Measurements from ENCODE around the gene CCNE1. TPM values are rescaled to one million over a fixed set of nuclear protein-coding genes. Genes with fewer than 3 reads are reported as not detected.

The CCNE1 gene
- total and polyA plus RNA-seq, 10 of the 15 experiments (the other 5 are each of a cell fraction or from before 2014, with no cell fraction given), result 6.3 to 44.2 (median 35.8) TPM

DNA sequence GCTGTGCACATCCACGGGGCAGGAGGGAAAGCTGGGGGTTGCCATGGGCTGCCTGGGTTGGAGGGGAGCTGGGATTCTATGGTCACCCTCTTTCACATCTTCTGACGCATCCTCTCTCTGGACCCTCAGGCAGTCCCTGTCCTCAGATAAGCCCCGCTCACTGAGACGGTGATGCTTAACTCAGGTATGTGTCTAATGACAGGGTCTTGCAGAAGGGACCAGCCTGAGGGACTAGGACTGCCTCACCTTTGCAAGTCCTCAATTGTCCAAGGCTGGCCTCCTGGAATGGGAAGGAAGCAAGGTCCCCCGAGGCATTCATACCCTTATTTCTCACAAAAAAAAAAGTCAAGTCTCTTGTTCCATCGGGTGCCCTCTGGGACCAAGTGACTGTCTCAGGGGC lies 37.7 kb upstream of the CCNE1 start:
- intact Hi-C loops (cut with micrococcal nuclease; ENCODE audit: unreplicated experiment), result loop anchor here (5.0 to 10.0 kb wide), 2 partner anchors 78 to 881 kb away; no protein-coding TSS in a partner anchor
- in situ Hi-C loops (cut with MboI), result loop anchor here (5.0 kb wide), 1 partner anchor 98 kb away; no protein-coding TSS in a partner anchor
- H3K9me3 ChIP-seq (replicated peaks; ENCODE audit: control insufficient read depth, insufficient read depth, low read length), result no peaks in the 10 kb centered on the region
- no TSS peak for BruUV-seq (replicated peaks)
- CTCF ChIA-PET, result interaction anchor here (0.8 kb wide), 1 partner anchor 14 kb away, joined by 5 read pairs; no protein-coding TSS in a partner anchor
- FAIRE-seq (no peak), ATAC-seq (no peak), DNase-seq (ENCODE audit: low read depth, low spot score) (no peak)
- H4K20me1 ChIP-seq (ENCODE audit: control insufficient read depth, insufficient read depth), result no peaks in the 10 kb centered on the region
- H2AFZ ChIP-seq (ENCODE audit: control insufficient read depth, low read depth, low read length), result no peak overlapping the region
- no peaks in the 10 kb centered on the region for H3K79me2 ChIP-seq (ENCODE audit: control insufficient read depth, insufficient read depth, low read length)
- POLR2A ChIA-PET, result no interaction called here
- RAD21 ChIA-PET (ENCODE audit: unreplicated experiment), result no interaction called here
- no peaks in the 10 kb centered on the region for H3K27me3 ChIP-seq (replicated peaks in 1 of 2; ENCODE audit: control insufficient read depth in 2 of 2, insufficient read depth in 2 of 2, low read length in 1 of 2)
- H3K9ac ChIP-seq (ENCODE audit: control insufficient read depth, insufficient read depth, low read length), result no peak overlapping the region
- TF ChIP-seq STAT1 (conservative IDR thresholded peaks at IDR 0.05) (no peak), BMI1 (IDR thresholded peaks at IDR 0.05; ENCODE audit: borderline replicate concordance) (no peak), SIN3A (IDR thresholded peaks at IDR 0.05; ENCODE audit: low read depth, low read length) (no peak)
- TF ChIP-seq, protein P1, sequence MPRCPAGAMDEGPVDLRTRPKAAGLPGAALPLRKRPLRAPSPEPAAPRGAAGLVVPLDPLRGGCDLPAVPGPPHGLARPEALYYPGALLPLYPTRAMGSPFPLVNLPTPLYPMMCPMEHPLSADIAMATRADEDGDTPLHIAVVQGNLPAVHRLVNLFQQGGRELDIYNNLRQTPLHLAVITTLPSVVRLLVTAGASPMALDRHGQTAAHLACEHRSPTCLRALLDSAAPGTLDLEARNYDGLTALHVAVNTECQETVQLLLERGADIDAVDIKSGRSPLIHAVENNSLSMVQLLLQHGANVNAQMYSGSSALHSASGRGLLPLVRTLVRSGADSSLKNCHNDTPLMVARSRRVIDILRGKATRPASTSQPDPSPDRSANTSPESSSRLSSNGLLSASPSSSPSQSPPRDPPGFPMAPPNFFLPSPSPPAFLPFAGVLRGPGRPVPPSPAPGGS (IDR thresholded peaks at IDR 0.05; ENCODE audit: borderline replicate concordance, insufficient read depth, low read depth, low read length, poor library complexity, severe bottlenecking), result no peak
- SMC1A ChIA-PET (ENCODE audit: uncharacterized antibody, unreplicated experiment), result no interaction called here
- no peaks in the 10 kb centered on the region for H3K4me1 ChIP-seq (ENCODE audit: control insufficient read depth, insufficient read depth, low read length)
- H3K4me3 ChIP-seq, result no peak overlapping the region
- no peak overlapping the region for H3K4me2 ChIP-seq (ENCODE audit: control insufficient read depth, insufficient read depth)
- H3K27ac ChIP-seq (ENCODE audit: control insufficient read depth, insufficient read depth), result no peak overlapping the region
- 48% methylated on average over 6 of the region's 6 CpGs for WGBS (ENCODE audit: insufficient coverage, insufficient replicate concordance, low lambda C conversion rate, missing lambda C conversion rate)
- H3K36me3 ChIP-seq (ENCODE audit: control insufficient read depth in 2 of 2, insufficient read depth in 2 of 2, low read length in 1 of 2), result no peaks in the 10 kb centered on the region

- intact Hi-C loops (cut with micrococcal nuclease; ENCODE audit: unreplicated experiment) (loop anchor here (10.0 kb wide), 1 partner anchor 877 kb away; no protein-coding TSS in a partner anchor), in situ Hi-C loops (cut with MboI) (no loop called here)
- no peaks in the 10 kb centered on the region for H3K36me3 ChIP-seq (ENCODE audit: control insufficient read depth in 2 of 2, insufficient read depth in 2 of 2, low read length in 1 of 2)
- H3K4me1 ChIP-seq (ENCODE audit: control insufficient read depth, insufficient read depth, low read length), result no peaks in the 10 kb centered on the region
- no peak overlapping the region for H3K27ac ChIP-seq (ENCODE audit: control insufficient read depth, insufficient read depth)
- H4K20me1 ChIP-seq (ENCODE audit: control insufficient read depth, insufficient read depth), result no peaks in the 10 kb centered on the region
- 49% methylated on average over 6 of the region's 6 CpGs for WGBS (ENCODE audit: insufficient coverage, insufficient replicate concordance, low lambda C conversion rate, missing lambda C conversion rate)
- ChIA-PET CTCF (interaction anchor here (0.6 to 2.3 kb wide), 4 partner anchors 16 to 97 kb away, joined by 3 to 11 read pairs (median 5); no protein-coding TSS in a partner anchor), SMC1A (ENCODE audit: uncharacterized antibody, unreplicated experiment) (interaction anchor here (0.6 kb wide), 1 partner anchor 517 kb away, joined by 3 read pairs; no protein-coding TSS in a partner anchor), POLR2A (no interaction called here), RAD21 (ENCODE audit: unreplicated experiment) (interaction anchor here (0.9 kb wide), 1 partner anchor 98 kb away, joined by 3 read pairs; no protein-coding TSS in a partner anchor)
- H3K27me3 ChIP-seq (replicated peaks in 1 of 2; ENCODE audit: control insufficient read depth in 2 of 2, insufficient read depth in 2 of 2, low read length in 1 of 2), result no peaks in the 10 kb centered on the region
- no peak overlapping the region for H3K4me2 ChIP-seq (ENCODE audit: control insufficient read depth, insufficient read depth)
- H3K79me2 ChIP-seq (ENCODE audit: control insufficient read depth, insufficient read depth, low read length), result no peaks in the 10 kb centered on the region
- DNase-seq (ENCODE audit: low read depth, low spot score), result no peak
- ATAC-seq, result no peak
- TF ChIP-seq KDM1A (IDR thresholded peaks at IDR 0.05; ENCODE audit: borderline replicate concordance) (no peak), RELB (IDR thresholded peaks at IDR 0.05; ENCODE audit: low read depth) (no peak), EED (IDR thresholded peaks at IDR 0.05; ENCODE audit: low read depth) (no peak), CREM (IDR thresholded peaks at IDR 0.05; ENCODE audit: low read depth) (no peak), DPF2 (IDR thresholded peaks at IDR 0.05) (no peak), SUPT20H (IDR thresholded peaks at IDR 0.05; ENCODE audit: borderline replicate concordance, control insufficient read depth, low read depth, low read length) (no peak), IKZF1 (conservative IDR thresholded peaks at IDR 0.05) (no peak), SIX5 (IDR thresholded peaks at IDR 0.05; ENCODE audit: low read depth, low read length, severe bottlenecking) (no peak), SP1 (IDR thresholded peaks at IDR 0.05; ENCODE audit: low read depth, low read length) (no peak), TCF12 (IDR thresholded peaks at IDR 0.05; ENCODE audit: low read depth, low read length) (no peak), ATF7 (IDR thresholded peaks at IDR 0.05; ENCODE audit: low read depth) (no peak)
- no TSS peak for BruUV-seq (replicated peaks)
- H3K9me3 ChIP-seq (replicated peaks; ENCODE audit: control insufficient read depth, insufficient read depth, low read length), result no peaks in the 10 kb centered on the region
- no peak overlapping the region for H3K9ac ChIP-seq (ENCODE audit: control insufficient read depth, insufficient read depth, low read length)
- no peak overlapping the region for H2AFZ ChIP-seq (ENCODE audit: control insufficient read depth, low read depth, low read length)
- no peak overlapping the region for H3K4me3 ChIP-seq
- FAIRE-seq, result no peak
Measured at GRCh38 chr19:29777781-29778309, 33.9 kb upstream of the CCNE1 start.
